Measurements from ENCODE around the gene ETV1. TPM values are rescaled to one million over a fixed set of nuclear protein-coding genes. Genes with fewer than 3 reads are reported as not detected.

The ETV1 gene
- total RNA-seq, 1 experiment from 2014 or later, result 68.5 TPM

DNA sequence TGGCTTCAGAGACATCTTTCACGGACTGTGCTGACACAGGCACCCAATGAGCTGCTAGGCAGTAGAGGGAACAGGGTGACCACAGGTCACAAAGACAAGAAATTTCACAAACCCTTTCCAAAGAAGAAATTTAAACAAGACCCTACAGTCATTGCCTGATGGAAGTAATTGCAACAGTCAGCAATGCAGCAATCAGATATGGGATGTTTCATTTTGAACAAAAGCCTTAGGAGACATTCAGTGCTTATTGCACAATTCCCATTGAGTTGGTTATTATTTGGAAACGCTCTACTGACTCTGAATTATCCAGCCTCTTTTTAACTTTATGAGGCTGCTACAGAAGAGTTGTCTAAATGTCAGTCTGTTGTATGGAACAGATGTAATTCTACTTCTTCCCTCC is 85.5 kb downstream of the ETV1 start:
- Histone ChIP-seq H3K4me2 (ENCODE audit: insufficient read depth, insufficient read length, low read length) (no peak overlapping the region), H4K20me1 (ENCODE audit: control insufficient read depth, insufficient read depth, insufficient read length) (no peaks in the 10 kb centered on the region), H2BK15ac (ENCODE audit: low read depth, low read length) (no peak overlapping the region), H2BK120ac (ENCODE audit: low read depth, low read length, poor library complexity, severe bottlenecking) (no peak overlapping the region), H3K79me1 (ENCODE audit: insufficient read depth, low read depth, low read length, poor library complexity, severe bottlenecking) (no peaks in the 10 kb centered on the region), H2AFZ (ENCODE audit: low read length) (no peak overlapping the region), H2BK5ac (ENCODE audit: insufficient read length, low read length) (no peak overlapping the region), H2BK12ac (ENCODE audit: insufficient read length, low read depth, low read length) (no peak overlapping the region), H3K23me2 (ENCODE audit: insufficient read length, low read depth, low read length, poor library complexity, severe bottlenecking) (no peaks in the 10 kb centered on the region), H2BK20ac (ENCODE audit: low read depth, low read length, poor library complexity, severe bottlenecking) (no peak overlapping the region), H3T11ph (ENCODE audit: low read length) (no peak overlapping the region), H3K9ac (ENCODE audit: extremely low read depth, insufficient read length, low read length) (no peak overlapping the region), H3K14ac (ENCODE audit: insufficient read depth, low read length) (no peak overlapping the region), H3K4me1 (ENCODE audit: insufficient read depth, low read length) (no peaks in the 10 kb centered on the region), H3K9me3 (ENCODE audit: control insufficient read depth, low read depth, low read length) (no peaks in the 10 kb centered on the region), H4K8ac (replicated peaks; ENCODE audit: insufficient read length, low read depth, low read length) (no peak overlapping the region), H2AK5ac (ENCODE audit: insufficient read length, low read length) (no peak overlapping the region), H3K27ac (ENCODE audit: insufficient read length, low read depth, low read length) (no peak overlapping the region), H3K56ac (ENCODE audit: insufficient read length, low read depth, low read length) (no peak overlapping the region), H3K27me3 (ENCODE audit: insufficient read depth, low read length) (no peaks in the 10 kb centered on the region), H4K5ac (ENCODE audit: insufficient read length, low read depth, low read length) (no peak overlapping the region), H3K18ac (ENCODE audit: insufficient read length, low read depth, low read length) (no peak overlapping the region), H3K4ac (ENCODE audit: low read depth, low read length) (no peak overlapping the region), H3K79me2 (ENCODE audit: insufficient read depth, low read length) (no peaks in the 10 kb centered on the region), H4K91ac (ENCODE audit: insufficient read length, low read depth, low read length) (no peak overlapping the region), H3K23ac (ENCODE audit: insufficient read length, low read depth, low read length) (no peak overlapping the region)
- TF ChIP-seq, protein P1, sequence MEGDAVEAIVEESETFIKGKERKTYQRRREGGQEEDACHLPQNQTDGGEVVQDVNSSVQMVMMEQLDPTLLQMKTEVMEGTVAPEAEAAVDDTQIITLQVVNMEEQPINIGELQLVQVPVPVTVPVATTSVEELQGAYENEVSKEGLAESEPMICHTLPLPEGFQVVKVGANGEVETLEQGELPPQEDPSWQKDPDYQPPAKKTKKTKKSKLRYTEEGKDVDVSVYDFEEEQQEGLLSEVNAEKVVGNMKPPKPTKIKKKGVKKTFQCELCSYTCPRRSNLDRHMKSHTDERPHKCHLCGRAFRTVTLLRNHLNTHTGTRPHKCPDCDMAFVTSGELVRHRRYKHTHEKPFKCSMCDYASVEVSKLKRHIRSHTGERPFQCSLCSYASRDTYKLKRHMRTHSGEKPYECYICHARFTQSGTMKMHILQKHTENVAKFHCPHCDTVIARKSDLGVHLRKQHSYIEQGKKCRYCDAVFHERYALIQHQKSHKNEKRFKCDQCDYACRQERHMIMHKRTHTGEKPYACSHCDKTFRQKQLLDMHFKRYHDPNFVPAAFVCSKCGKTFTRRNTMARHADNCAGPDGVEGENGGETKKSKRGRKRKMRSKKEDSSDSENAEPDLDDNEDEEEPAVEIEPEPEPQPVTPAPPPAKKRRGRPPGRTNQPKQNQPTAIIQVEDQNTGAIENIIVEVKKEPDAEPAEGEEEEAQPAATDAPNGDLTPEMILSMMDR (conservative IDR thresholded peaks at IDR 0.05), result no peak
- peaks cover 4 to 11% of the 10 kb centered on the region in 2 experiments for H3K4me1 Mint-ChIP-seq
- peaks cover 34 to 54% (median 34%) of the 10 kb centered on the region in 3 experiments for H3K36me3 Mint-ChIP-seq (ENCODE audit: insufficient read depth in 1 of 3, low read depth in 3 of 3)
- WGBS (ENCODE audit: extremely low coverage, insufficient read length, low lambda C conversion rate), result no CpG with 5 or more reads among the region's 2 CpGs
- no peaks in the 10 kb centered on the region for H3K9me3 Mint-ChIP-seq
- no peak for DNase-seq
- no peak overlapping the region for H3K4me3 Mint-ChIP-seq
- H3K27ac Mint-ChIP-seq, result no peak overlapping the region; a peak in 1 of 7 replicates
- H3K27me3 Mint-ChIP-seq (ENCODE audit: low read depth), result no peaks in the 10 kb centered on the region
